Iris pigment epithelial cell (primary cell): ENCODE data around the gene GALNT12.

ENCODE experiments used
- DNase-seq: peaks from one replicate; pipeline ENCODE4 v3.0.0-alpha.2; 2011; ENCODE audit warnings: low read depth

Gene GALNT12

DNA sequence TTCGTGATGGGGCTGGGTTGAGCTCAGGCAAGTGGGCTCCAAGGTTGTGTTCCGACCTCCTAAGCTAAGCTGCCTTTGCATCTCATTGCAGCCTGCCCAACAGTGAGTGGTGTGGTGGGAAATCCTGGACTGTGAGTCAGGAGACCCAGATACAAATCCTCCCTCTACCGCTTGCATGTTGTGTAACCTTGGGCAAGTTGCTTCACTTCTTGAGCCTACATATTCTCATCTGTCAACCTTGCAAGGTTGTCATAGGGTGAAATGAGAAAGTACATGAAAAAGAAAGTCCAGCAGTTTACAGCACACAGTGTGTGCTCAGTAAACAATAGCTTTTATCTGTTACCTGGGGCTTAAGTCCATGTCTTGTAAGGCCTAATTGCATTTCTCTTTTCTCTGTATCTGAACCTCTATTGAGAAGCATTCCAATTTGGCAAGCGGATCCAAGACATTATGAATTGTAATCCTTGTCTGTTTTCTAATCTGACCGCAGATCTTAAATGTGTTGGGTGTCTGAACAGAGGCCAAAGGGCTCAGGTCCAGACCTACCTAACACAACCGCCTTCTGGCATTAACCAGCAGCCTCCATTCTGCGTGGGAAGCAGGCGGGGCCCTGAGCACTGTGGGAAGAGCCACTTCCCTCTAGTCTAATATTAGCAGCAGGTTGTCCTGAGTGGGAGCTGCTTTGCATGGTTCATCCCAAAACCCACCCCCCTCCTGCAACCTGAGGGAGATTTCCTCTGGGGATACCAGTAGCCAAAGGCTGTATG is 1.8 kb upstream of the GALNT12 start:
- DNase-seq = peak; percentile 99

GRCh38 chr9:98806394-98807035 is 955 bp upstream of the GALNT12 start:
- peak; percentile 40 for DNase-seq

- DNase-seq = peak; percentile 31
Measured at GRCh38 chr9:98807814-98808195, 335 bp downstream of the GALNT12 start.

DNA sequence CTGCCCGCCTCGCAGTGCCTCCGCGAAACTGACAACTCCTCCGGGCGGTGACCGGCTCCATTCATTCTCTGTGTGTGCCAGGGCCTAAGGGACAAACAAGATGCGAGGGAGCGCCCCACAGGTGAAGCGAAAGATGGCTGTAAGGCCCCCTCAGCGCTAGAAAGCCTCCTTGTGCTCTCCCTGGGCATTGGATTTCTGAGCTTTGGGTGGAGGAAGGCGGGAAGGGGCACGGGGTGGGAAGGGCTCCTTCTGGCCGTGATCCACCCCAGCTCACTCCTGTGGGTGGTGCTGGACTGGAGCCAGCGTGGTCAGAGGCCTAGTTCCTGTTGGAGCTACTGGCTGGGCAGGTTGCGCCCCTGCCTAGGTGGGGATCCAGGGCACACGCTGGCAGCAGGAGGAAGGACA is 943 bp downstream of the GALNT12 start:
- DNase-seq = no peak

DNA sequence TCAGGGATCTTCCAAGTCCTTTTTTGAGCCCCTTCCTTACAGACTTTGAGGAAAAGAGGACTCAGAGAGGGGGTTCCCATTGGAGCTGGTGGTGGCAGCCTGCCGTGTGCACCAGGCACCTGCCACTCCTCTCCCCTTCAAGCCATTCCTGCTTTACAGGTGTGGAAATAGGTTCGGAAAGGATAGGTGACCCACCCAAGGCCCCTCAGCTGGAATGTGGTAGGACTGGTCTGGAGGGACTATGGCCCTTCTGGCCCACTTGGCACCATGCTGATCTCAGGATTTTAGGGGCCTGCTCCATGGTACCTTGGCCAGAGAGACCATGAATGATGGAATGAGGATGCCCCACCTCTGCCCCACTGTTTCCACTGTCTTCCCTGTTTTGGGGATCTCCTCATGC is 1.4 kb downstream of the GALNT12 start:
- no peak for DNase-seq

DNA sequence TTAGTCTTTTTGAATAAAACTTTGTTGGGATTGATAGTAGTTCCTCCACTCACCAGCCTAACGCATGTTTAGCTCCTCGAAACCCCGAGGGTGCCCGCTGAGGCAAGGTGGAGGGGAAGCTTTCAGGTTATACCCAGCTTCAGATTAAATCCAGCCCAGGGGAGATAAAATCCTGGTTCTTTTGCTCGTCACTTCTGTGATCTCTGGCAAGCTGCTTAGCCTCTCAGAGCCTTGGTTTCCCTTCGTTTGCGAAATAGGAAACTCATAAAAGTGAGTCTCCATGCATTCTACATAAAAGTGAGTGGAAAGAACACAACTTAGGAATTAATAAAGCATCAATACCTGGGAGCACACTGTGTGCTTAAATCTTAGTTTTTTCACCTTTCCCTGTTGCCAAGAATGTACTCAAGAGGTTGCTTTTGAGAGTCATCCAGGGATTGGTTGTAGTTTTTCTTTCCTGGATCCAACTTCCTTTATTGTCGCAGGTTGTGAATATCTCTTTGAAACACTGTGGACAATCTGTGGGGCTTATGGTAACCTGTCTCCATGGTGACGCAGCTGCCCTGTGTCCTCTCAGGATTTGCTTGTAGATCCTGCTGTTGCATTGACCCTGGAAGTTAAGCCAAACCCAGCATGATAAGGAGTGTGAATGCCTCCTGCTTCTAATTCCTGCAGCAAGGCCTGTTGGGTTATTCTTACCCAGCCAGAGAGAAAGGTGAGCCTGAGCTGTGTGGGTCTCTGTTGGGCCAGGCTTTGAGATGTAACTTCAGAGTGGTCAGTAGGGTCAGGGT is 2.0 kb downstream of the GALNT12 start:
- no peak for DNase-seq

DNA sequence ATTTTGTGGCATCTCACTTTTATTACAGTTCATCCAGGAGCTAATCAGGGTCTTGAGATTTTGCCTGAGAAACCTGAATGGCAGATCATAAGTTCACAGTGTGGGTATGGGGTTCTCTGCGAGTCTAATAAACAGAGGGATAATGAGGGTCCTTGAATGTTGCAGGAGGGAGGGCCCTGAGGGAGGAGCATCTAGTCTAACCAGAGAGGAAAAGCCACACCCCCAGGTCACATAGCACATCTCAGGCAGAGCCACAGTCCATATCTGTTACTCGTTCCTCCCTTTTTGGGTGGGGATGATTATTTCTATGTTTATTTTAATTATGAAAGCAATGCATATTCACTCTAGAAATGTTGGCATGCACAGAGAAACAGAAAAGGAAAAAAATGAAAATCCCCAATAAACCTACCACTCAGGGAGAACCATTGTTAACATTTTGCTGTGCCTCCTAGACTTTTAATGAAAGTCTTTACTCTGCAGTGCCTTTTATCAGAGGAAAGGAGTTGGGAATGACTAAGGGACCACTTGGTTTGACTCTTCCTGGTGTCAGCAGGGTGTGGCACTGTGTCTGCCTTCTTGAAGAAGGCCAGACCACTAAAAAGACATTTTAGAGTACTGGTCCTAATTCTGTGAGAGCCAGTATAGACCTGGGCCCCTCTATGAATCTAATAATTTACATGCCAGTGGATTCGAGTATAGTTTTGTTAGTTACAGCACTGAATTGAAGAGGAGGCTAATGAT is 2.8 kb downstream of the GALNT12 start:
- DNase-seq = no peak

GRCh38 chr9:98811051-98811650 is 3.7 kb downstream of the GALNT12 start:
- DNase-seq = peak; percentile 97

DNA sequence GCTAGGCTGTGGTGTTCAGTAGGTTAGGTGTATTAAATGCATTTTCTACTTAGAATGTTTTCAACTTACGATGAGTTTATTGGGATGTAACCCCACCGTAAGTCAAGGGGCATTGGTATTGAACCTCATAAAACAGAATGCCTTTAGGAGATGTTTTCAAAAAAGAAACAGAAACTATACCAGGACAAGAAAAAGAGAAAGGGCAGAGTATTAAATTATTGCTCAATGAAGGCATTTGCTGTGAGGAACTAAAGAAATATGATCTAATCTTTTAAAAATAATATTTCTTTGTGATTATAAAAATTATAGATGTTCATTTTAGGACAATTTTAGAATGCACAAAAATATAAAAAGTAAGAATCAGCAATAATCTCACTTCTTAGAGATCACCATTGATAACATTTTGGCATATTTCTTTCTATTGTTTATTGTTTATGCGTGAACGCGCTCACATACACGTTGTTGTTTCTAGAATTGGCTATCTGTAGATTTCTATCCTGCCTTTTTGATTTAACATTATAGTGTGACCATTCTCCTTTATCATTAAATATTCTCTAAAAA is 8.0 kb downstream of the GALNT12 start:
- no peak for DNase-seq

DNA sequence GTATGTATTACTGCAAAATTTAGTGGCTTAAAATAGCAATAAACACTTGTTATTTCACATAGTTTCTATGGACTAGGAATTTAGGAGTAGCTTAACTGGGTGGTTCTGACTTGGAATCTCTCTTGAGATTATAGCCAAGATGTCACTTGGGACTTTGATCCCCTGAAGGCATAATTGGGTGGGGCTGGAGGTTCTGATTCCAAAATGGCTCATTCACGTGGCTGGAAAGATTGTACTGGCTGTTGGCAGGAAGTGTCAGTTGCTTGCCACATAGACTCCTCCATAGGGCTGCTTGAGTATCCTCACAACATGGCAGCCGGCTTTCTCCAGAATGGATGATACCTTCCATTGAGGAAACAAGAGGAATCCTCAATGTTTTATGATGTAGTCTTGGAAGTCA is 11.3 kb downstream of the GALNT12 start:
- DNase-seq = no peak

DNA sequence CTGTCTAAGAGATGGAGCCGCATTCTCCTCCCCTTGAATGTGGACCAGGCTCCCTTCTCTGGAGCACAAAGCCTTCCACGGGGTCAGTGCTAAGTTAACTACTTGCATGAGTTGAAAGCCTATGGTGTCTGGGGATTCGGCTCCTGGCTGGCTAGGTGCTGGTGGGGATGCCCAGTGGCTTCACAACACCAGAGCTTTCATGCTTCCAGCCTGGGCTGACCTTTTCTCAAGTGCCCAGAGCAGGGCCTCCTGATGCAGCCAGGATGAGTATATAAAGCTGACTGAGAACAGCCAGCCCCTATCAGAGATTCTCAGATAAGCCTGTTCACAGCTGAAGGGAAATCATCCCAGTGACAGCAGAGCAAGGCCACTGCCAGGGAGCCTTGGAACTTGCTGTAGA is 11.8 kb downstream of the GALNT12 start:
- no peak for DNase-seq

DNA sequence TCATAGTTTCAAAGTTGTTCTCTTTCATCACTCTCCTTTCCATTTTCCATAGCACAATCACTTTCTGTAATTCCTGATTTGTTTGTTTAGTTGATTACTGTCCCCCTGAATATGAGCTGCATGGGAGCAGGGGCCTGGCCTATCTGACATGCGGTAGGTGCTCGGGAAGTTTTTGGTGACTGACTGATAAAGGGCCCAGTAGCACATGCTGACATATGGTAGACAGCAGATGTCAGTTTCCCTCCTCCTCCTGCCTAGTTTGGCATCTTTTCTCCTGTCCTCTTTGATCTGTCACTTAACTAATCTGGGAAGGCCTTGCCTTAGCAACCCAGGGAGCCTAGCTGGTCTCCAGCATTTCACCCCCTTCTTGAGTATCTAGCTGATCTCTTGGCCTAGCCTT is 14.4 kb downstream of the GALNT12 start:
- no peak for DNase-seq

GRCh38 chr9:98822661-98823060 is 15.2 kb downstream of the GALNT12 start:
- DNase-seq = no peak

GRCh38 chr9:98823666-98824334 is 16.3 kb downstream of the GALNT12 start:
- DNase-seq = no peak

GRCh38 chr9:98825414-98825813 is 17.9 kb downstream of the GALNT12 start:
- DNase-seq = no peak

GRCh38 chr9:98826716-98827115 is 19.2 kb downstream of the GALNT12 start:
- no peak for DNase-seq

- DNase-seq = no peak
Measured at GRCh38 chr9:98829766-98830165, 22.3 kb downstream of the GALNT12 start.

DNA sequence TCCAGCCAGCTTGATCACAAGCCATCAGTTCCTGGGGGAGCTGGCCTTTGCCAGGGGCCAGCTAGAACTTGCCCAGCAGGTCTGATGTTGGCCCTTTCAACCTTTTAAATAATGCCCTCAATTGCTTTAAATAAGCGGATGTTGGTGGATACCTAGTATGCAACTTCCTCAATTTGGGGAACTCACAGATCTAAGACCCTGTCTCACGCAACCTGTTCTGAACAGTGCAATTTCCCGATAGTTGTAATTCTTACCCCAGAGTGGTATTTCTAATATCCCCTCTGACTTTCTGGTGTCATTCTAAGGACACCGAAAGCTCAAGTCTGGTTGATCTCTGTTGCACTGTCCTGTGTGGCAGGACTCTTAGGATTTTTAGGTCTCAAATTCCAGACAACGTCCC is 23.1 kb downstream of the GALNT12 start:
- DNase-seq = no peak

- DNase-seq = no peak
Measured at GRCh38 chr9:98831696-98832095, 24.2 kb downstream of the GALNT12 start.

DNA sequence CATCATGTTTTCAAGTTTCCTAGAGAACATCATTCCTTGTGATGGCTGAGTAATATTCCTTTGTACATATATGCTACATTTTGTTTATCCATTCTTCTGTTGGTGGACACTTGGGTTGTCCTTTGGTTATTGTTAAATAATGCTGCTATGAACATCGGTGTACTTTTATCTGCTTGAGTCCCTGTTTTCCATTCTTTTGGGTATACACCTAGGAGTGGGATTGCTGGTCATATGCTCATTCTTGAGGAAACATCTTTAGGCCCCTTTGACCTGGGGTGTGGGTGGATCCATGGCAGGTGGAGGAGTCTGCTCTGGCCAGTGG is 25.3 kb downstream of the GALNT12 start:
- DNase-seq = no peak
